Raji (cell line): ENCODE data around the gene DNAJB11.

ENCODE experiments used
- POLR2A ChIP-seq: IDR thresholded peaks from 2 replicates; pipeline ENCODE4 v1.6.1; 2011; ENCODE audit warnings: low read depth, low read length, control low read depth; ENCODE audit not compliant: insufficient read depth

DNAJB11 gene

DNA sequence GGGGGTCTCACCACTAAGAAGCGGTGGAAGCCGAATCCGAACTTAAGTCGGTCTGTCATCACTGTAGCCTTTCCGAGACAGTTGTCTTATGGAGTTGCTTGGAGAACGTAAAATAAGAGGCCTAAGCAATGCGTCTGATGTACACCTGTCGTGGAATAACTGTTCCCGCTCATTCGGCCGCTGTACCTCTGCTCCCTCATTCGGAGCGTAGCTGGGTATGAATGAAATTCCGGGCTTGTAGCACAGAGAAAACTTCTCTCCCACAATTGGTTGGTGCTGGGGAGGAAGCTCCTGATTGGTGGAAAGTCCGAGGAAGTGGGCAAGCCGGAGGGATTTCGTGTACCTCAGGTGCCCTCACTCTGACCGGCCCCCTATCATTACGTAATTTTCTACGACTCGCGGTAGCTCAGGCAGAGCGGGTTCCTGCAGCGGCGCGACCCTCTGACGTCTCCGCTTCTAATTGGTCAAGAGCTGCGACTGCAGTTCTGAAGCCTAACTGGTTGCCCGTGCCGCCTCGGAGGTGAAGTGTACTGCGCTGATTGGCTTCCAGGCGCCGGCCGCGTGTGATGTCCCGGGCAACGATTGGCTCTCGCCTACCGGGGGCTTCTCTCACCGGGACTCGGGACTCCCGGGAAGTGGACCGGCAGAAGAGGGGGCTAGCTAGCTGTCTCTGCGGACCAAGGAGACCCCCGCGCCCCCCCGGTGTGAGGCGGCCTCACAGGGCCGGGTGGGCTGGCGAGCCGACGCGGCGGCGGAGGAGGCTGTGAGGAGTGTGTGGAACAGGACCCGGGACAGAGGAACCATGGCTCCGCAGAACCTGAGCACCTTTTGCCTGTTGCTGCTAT is at the start of gene DNAJB11:
Gene DNAJB11 (plus strand): TSS at position 625 of the 845 bp plus-strand sequence. CDS start 178 bp downstream, at position 803.
- TF ChIP-seq POLR2A, result peak; percentile 96

- TF ChIP-seq POLR2A, result peak; percentile 34; the same call in 1 of the 2 replicates
Measured at GRCh38 chr3:186520957-186521842, 49.3 kb upstream of the DNAJB11 start.

GRCh38 chr3:186523022-186523421 is 47.5 kb upstream of the DNAJB11 start:
- no peak for TF ChIP-seq POLR2A

GRCh38 chr3:186523434-186523833 is 47.1 kb upstream of the DNAJB11 start:
- no peak for TF ChIP-seq POLR2A

- TF ChIP-seq POLR2A, result no peak
Measured at GRCh38 chr3:186524616-186525015, 45.9 kb upstream of the DNAJB11 start.

GRCh38 chr3:186525369-186526255 is 44.9 kb upstream of the DNAJB11 start:
- TF ChIP-seq POLR2A, result no peak; the same call in 1 of the 2 replicates

- TF ChIP-seq POLR2A, result peak; percentile 61
Measured at GRCh38 chr3:186526256-186526606, 44.3 kb upstream of the DNAJB11 start.

GRCh38 chr3:186529201-186529999 is 41.1 kb upstream of the DNAJB11 start:
- no peak for TF ChIP-seq POLR2A

GRCh38 chr3:186530415-186530814 is 40.1 kb upstream of the DNAJB11 start:
- no peak for TF ChIP-seq POLR2A

DNA sequence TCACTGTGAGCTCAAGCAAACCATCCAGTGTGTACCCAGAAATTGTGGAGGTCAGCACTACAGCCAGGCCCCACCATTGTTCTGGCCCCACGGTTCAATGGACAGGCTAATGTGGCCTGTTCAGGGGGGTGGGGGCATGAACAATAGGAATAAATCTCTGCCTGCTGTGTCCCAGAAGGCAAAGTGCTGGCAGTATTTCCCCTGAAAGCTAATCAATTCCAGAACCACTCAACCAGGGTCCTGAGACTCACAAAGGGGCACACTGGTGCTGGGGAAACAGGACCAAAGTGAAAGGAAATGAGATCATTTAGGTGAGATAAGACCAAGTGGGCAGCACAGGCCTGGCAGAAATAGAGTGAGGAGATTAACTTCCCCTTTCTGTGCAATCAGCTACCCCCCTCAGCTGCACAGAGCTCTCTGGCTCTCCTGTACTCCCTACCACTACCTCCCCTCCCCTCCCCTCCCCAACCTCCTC is 37.9 kb upstream of the DNAJB11 start:
- TF ChIP-seq POLR2A, result peak; percentile 44; the same call in 1 of the 2 replicates

GRCh38 chr3:186534113-186534669 is 36.3 kb upstream of the DNAJB11 start:
- TF ChIP-seq POLR2A, result 0 out of 2 replicates have a peak, but pooled peaks have one; percentile 18

- no peak for TF ChIP-seq POLR2A
Measured at GRCh38 chr3:186536883-186537844, 33.4 kb upstream of the DNAJB11 start.

GRCh38 chr3:186538779-186539178 is 31.7 kb upstream of the DNAJB11 start:
- TF ChIP-seq POLR2A, result no peak
